Tibial artery (tissue), 4 donors: ENCODE results near the gene UBLCP1.

Experiments
- DNase-seq, 2 donors: peaks; one replicate each; pipeline ENCODE4 v3.0.0-alpha.2; 2019
- H3K27ac ChIP-seq, 2 donors: fragments of 200-600 bp; sonication (generic) in 1 of 2; 1 replicate in 1 of 2; 2 replicates in 1 of 2; pipeline ENCODE4 v1.5.1; 2018 to 2019; ENCODE audit warnings: mild to moderate bottlenecking in 1 of 2
- H3K27me3 ChIP-seq, 2 donors: fragments of 200-600 bp; sonication (generic) in 1 of 2; one replicate each; pipeline versions ENCODE4 v1.5.1 to v1.6.0; 2016 to 2019
- H3K36me3 ChIP-seq, 3 donors: fragments of 200-600 bp; sonication (generic) in 2 of 3; one replicate each; pipeline ENCODE4 v1.5.1; 2016 to 2019; ENCODE audit warnings: mild to moderate bottlenecking in 2 of 3
- H3K4me1 ChIP-seq, 4 donors: fragments of 200-600 bp; sonication (generic) in 2 of 4; 1 replicate in 3 of 4; 2 replicates in 1 of 4; pipeline ENCODE4 v1.5.1; 2016 to 2019
- H3K4me3 ChIP-seq, 2 donors: fragments of 200-600 bp; sonication (generic) in 1 of 2; 1 replicate in 1 of 2; 2 replicates in 1 of 2; pipeline ENCODE4 v1.5.1; 2018 to 2019; ENCODE audit warnings: mild to moderate bottlenecking in 2 of 2
- H3K9me3 ChIP-seq, 3 donors: fragments of 200-600 bp; sonication (generic) in 1 of 3; one replicate each; pipeline ENCODE4 v1.5.1; 2016 to 2019
- CTCF ChIP-seq, 2 experiments: fragments of 200-600 bp in 1 of 2; fragments of 450-650 bp in 1 of 2; IDR thresholded peaks; one replicate each; pipeline ENCODE4 v1.5.1; 2017 to 2019; ENCODE audit warnings: antibody characterized with exemption in 2 of 2, mild to moderate bottlenecking in 1 of 2, moderate library complexity in 1 of 2
- intact Hi-C: fragments of 100-400 bp; cut with DNase I; formaldehyde crosslinking; loops from one replicate; pipeline ENCODE4 v1.15.0; 2023; ENCODE audit warnings: low total_unique reads

Gene UBLCP1

GRCh38 chr5:159317849-159318248 lies 54.8 kb downstream of the UBLCP1 start:
- DNase-seq = no peak
- no peak overlapping the region for H3K27ac ChIP-seq
- H3K36me3 ChIP-seq = no peaks in the 10 kb centered on the region
- no peaks in the 10 kb centered on the region for H3K4me1 ChIP-seq
- TF ChIP-seq CTCF (IDR thresholded peaks at IDR 0.05) = no peak
- H3K4me3 ChIP-seq = no peak overlapping the region
- H3K9me3 ChIP-seq = no peaks in the 10 kb centered on the region
- intact Hi-C loops = no loop called here
- H3K27me3 ChIP-seq = peaks cover 0 to 8% of the 10 kb centered on the region in 2 donors

- intact Hi-C loops = no loop called here
- H3K27me3 ChIP-seq = peaks cover 0 to 8% of the 10 kb centered on the region in 2 donors
- no peaks in the 10 kb centered on the region for H3K9me3 ChIP-seq
- H3K27ac ChIP-seq = no peak overlapping the region
- no peaks in the 10 kb centered on the region for H3K4me1 ChIP-seq
- H3K4me3 ChIP-seq = no peak overlapping the region
- H3K36me3 ChIP-seq = no peaks in the 10 kb centered on the region
- no peak for DNase-seq
- no peak for TF ChIP-seq CTCF (IDR thresholded peaks at IDR 0.05)
These were observed 55.4 kb downstream of the UBLCP1 start for GRCh38 chr5:159318448-159318847.

- no peak overlapping the region for H3K27ac ChIP-seq
- intact Hi-C loops = no loop called here
These were observed 56.3 kb downstream of the UBLCP1 start for GRCh38 chr5:159319363-159319762.

DNA sequence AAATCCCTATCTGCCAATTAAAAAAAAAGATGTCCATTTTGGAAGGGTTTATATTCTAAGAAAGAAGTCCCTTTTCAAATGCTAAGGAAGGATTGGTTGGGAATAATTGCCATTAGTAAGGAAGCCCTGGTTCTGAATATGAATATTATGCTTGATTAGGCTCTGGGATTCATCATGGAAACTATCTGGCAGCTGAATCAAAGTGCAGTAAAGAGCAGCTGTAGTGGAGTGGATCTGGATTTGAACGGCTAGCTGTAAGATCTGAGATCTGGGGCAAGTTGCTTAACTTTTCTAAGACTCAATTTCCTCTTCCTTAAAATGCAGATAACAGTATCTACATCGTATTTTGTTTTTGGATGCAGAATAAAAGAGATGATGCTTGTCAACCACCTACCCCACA lies 56.7 kb downstream of the UBLCP1 start:
- intact Hi-C loops = loop anchor here (5.0 kb wide), 1 partner anchor 178 kb away; no protein-coding TSS in a partner anchor
- no peak overlapping the region for H3K27ac ChIP-seq
- DNase-seq = no peak
- no peaks in the 10 kb centered on the region for H3K9me3 ChIP-seq
- TF ChIP-seq CTCF (IDR thresholded peaks at IDR 0.05) = no peak
- H3K4me3 ChIP-seq = no peak overlapping the region
- H3K36me3 ChIP-seq = no peaks in the 10 kb centered on the region
- peaks cover 0 to 1% of the 10 kb centered on the region in 2 donors for H3K27me3 ChIP-seq
- H3K4me1 ChIP-seq = no peaks in the 10 kb centered on the region

More at GRCh38 chr5:159319363-159319762, 56.3 kb downstream of the UBLCP1 start:
- peaks cover 0 to 1% of the 10 kb centered on the region in 2 donors for H3K27me3 ChIP-seq
- TF ChIP-seq CTCF (IDR thresholded peaks at IDR 0.05) = no peak
- H3K4me3 ChIP-seq = no peak overlapping the region
- H3K9me3 ChIP-seq = no peaks in the 10 kb centered on the region
- DNase-seq = no peak
- H3K4me1 ChIP-seq = no peaks in the 10 kb centered on the region
- H3K36me3 ChIP-seq = no peaks in the 10 kb centered on the region

DNA sequence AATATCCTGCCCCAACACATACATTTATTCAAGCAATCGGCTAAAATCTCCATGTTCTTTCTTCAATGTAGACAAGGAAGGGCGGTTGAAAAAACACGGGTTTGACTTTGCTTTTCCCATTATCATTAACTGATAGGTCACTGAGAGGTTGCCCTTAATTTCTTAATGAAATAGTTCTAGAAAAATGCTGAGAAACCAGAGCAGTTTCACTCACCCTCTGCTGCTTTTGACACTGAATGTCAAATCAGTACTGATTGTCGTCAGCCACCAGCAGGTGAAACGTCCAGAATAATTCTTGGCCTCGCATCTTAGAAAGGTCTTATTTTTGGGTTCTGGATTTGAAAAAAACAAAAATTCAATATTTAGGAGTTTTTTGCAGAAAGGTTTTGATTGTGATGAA lies 59.1 kb downstream of the UBLCP1 start:
- no peak for TF ChIP-seq CTCF (IDR thresholded peaks at IDR 0.05)
- no peaks in the 10 kb centered on the region for H3K9me3 ChIP-seq
- peaks cover 0 to 11% of the 10 kb centered on the region in 2 donors for H3K27me3 ChIP-seq
- H3K4me3 ChIP-seq = no peak overlapping the region
- H3K27ac ChIP-seq = no peak overlapping the region
- no peaks in the 10 kb centered on the region for H3K4me1 ChIP-seq
- intact Hi-C loops = loop anchor here (5.0 kb wide), 1 partner anchor 180 kb away; no protein-coding TSS in a partner anchor
- no peaks in the 10 kb centered on the region for H3K36me3 ChIP-seq
- DNase-seq = no peak
